DND-41 (cell line): Measurements from ENCODE around the gene ADCK2.

Experiments
- EZH2 ChIP-seq: IDR thresholded peaks from 3 replicates; pipeline ENCODE4 v1.6.1; 2012; ENCODE audit warnings: borderline replicate concordance, low read depth, mild to moderate bottlenecking, moderate library complexity, low read length, inconsistent platforms; ENCODE audit not compliant: severe bottlenecking
- TF ChIP-seq, protein P1 (sequence below): IDR thresholded peaks from 2 replicates; pipeline ENCODE4 v1.5.1; 2012; ENCODE audit warnings: borderline replicate concordance, low read length, moderate library complexity, mild to moderate bottlenecking; ENCODE audit not compliant: poor library complexity, severe bottlenecking; ENCODE audit errors: extremely low read depth

DNA sequence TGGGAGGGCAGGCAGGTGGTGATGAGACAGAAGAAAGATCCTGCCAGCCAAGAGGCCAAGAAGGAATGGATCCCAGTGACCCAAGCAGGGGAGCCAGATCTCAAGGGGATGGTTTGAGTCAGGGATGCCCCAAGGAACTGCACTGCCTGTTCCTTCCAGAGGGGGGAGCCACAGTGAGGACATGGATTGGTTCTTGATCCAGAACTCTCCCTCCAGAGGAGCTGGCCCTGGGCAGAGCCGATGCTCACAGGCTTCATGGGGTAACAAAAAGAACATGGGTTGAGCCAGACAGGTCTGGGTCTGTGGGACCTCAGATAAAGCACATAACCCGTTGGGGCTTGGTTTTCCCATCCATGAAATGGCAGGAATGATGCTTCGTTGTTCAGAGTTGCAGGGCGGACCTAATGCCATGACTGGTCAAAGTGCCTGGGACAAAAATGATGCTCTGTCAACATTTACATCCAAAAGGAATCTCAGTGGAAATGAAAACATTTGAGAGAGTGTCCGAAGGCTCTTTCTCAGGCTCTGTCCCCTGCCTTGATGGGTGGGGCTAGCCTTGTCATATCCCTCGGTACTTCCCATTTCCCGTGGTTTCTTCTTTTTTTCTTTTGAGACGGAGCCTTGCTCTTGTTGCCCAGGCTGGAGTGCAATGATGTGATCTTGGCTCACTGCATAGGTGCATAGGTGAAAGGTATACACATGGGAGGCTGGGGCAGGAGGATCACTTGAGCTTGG, 27.4 kb upstream of the ADCK2 start:
- TF ChIP-seq, protein P1, sequence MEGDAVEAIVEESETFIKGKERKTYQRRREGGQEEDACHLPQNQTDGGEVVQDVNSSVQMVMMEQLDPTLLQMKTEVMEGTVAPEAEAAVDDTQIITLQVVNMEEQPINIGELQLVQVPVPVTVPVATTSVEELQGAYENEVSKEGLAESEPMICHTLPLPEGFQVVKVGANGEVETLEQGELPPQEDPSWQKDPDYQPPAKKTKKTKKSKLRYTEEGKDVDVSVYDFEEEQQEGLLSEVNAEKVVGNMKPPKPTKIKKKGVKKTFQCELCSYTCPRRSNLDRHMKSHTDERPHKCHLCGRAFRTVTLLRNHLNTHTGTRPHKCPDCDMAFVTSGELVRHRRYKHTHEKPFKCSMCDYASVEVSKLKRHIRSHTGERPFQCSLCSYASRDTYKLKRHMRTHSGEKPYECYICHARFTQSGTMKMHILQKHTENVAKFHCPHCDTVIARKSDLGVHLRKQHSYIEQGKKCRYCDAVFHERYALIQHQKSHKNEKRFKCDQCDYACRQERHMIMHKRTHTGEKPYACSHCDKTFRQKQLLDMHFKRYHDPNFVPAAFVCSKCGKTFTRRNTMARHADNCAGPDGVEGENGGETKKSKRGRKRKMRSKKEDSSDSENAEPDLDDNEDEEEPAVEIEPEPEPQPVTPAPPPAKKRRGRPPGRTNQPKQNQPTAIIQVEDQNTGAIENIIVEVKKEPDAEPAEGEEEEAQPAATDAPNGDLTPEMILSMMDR = peak; percentile 56
- no peak for TF ChIP-seq EZH2
